Skeletal muscle cell (primary cell): Measurements from ENCODE around the gene CACNB4.
"Not testable (repeated sequence)": the region's sequence is repeated elsewhere in the genome, so short reads cannot be mapped to it uniquely, and the experiment has no call there.

Experiments
- DNase-seq: peaks from one replicate; pipeline ENCODE4 v3.0.0-alpha.2; 2010; ENCODE audit warnings: low read depth
- H3K4me3 ChIP-seq: 2 replicates; pipeline ENCODE4 v1.5.1; 2011; ENCODE audit warnings: low read depth, mild to moderate bottlenecking, control low read depth, low read length, moderate library complexity

Gene CACNB4

DNA sequence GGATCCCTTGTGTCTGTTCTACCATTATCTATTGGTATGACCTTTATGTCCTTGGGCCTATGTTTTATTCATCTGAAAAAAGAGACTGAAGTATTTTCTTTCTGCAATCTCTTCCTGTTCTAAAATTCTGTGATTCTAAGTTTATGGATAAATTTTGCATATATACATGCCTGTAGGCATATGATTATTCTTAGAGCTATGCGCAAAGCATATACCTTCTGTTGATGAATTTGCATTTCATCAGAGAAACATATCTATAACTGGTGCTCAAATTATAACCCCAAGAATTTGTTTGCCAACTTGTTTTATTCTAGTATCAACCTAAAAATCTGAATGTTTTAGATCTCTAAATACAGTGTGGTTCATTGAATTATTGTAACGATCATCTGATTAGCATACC is 6.7 kb downstream of the CACNB4 start:
- DNase-seq: no peak
- H3K4me3 ChIP-seq: no peak overlapping the region

DNA sequence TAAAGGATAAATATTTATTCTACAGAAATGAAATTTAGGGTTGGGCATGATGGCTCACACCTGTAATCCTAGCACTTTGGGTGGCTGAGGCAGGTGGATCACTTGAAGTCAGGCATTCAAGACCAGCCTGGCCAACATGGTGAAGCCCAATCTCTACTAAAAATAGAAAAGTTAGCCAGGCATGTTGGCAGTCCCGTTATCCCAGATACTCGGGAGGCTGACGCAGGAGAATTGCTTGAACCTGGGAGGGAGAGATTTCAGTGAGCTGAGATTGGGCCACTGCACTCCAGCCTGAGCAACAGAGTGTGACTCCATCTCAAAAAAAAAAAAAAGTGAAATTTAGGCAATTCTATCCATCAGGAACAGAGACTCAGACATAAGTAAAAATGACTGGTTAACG is 8.1 kb downstream of the CACNB4 start:
- H3K4me3 ChIP-seq, DNase-seq: not testable (repeated sequence)

DNA sequence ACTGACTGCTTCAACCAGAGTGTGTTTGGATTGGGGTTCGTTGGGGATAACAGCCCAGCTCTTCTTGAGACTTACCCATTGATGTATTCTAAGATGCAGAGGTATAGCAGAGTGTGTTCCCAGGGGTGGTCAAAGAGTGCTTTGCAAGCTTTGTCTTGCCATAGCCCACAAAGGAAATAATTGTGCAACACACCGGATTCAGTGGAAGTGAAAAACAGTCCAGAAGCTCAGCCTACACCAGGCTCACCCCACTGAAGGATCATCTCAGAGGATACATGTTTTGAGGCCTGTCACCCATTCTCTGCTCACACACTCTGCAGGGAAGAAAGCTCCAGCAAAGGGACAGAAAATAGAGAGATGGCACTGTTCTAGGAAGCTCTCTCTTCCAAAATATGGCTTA is 9.6 kb downstream of the CACNB4 start:
- DNase-seq: no peak
- no peak overlapping the region for H3K4me3 ChIP-seq

DNA sequence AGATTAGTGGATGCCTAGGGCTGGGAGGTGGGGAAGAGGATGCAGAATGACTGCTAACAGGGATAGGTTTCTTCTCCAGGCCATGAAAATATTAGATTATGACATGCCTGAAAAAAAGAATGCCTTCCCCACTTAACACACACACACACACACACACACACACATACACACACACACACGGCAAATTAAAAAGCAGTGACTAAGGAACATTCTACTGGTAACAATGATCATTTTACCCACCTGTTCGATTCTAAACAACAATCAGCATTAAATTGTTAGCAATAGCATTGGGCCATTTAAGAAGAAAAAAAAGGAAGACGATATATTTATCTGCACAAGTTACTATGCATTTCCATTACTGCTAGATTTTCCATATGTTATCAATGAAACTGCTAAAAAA is 10.8 kb downstream of the CACNB4 start:
- H3K4me3 ChIP-seq: no peak overlapping the region
- DNase-seq: no peak

DNA sequence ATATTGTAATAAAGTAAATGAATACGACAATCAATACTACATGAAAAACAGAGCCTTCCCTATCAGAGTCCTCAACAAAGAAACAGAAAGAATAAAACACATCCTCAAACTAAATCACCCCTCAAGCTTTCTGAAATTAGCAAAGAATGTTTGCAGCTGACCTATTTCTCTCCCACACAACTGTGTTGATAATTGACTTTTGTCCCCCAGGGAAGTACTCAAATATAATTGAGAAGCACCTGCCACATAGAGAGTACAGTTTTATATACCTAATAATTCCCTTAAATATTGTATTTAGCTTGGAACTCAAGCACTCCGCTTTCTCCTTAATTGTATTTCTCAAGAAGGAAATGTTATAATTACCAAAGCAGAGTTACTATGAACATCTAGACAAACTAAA is 12.6 kb downstream of the CACNB4 start:
- no peak overlapping the region for H3K4me3 ChIP-seq
- DNase-seq: no peak

DNA sequence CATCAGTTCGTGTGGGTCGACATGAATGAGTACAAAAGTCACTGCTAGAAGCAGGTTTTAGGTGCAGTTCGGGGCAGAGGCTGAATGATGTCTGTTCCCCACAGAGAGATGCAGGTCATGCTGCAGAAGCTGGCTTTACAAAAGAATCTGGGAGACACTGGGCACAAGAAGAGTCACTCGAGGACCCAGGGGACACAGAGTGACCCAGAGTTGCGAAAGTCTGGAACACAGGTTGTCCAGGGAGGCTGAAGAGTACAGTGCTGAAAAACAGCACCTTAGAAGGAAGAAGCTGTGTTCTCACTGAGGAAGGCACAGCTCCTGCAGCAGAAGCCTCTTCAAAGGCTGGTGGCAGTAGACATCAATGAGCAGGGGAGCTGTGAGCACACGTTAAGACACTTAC is 14.8 kb downstream of the CACNB4 start:
- H3K4me3 ChIP-seq: no peak overlapping the region
- no peak for DNase-seq

DNA sequence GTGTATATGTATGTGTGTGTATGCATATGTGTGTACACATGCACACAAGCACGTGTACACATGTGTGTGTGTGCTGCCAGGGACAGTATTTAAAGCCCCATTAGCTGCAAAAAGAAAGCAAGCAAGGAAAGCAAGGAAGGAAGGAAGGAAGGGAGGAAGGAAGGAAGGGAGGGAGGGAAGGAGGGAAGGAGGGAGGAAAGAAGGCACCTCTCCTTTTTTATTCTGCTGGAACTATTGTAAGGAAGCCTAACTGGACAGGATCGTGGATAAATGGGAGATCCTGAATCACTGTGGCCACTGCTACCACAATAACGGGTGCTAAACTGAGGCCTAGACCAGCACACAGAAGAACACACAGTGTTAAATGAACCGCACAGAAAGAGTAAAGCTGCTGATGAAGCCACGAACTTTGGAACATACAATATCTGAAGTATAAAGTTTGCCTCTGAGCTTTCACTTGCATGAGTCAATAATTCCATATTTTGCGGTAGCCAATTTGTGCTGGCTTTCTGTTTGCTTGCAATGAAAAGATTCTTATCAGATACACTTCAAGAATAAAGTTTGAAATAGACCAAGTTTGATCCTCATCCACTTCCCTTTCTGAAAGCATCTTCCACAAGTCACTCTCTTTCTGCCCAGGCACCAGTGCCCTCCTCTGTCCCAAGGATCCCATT is 15.5 kb downstream of the CACNB4 start:
- no peak overlapping the region for H3K4me3 ChIP-seq

DNA sequence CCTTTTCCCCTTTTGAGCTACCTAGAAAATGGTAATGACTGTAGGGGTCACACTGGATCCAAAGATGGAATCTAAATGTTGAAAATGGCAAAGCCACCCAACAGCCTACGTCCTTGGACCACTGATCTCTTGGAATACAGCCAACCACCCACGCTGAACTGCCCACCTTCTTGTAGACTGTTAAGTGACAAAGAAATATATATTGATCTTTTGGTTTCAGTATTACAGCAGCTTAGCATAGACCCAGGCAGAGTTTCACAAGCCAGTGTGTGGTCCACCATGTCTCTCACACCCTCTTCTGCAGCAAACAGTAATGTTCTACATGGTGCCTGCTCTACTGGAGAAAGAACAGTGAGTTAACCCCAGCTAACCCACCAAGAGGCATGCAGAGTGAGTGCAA is 20.2 kb downstream of the CACNB4 start:
- no peak overlapping the region for H3K4me3 ChIP-seq
- no peak for DNase-seq

More for the DNA sequence above, 15.5 kb downstream of the CACNB4 start:
- DNase-seq: no peak

DNA sequence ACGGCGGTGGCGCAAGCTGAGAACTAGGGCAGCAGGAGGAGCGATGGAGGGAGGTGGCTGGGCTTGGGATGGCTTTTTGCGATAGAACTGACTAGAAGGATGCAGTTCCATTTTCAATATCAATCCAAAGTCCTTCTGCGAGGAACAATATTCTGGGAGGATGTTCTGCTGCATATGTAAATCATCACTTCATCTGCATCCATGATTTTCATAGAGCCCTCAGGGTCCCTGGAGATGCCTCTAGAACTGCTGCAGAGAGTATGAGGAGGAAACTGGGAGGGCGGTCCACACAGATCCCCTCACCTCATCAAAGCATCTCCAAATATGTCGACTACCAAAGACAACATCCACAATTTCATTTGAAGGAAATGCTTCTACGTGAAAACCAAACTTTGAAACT is 20.8 kb downstream of the CACNB4 start:
- no peak for DNase-seq
- no peak overlapping the region for H3K4me3 ChIP-seq

DNA sequence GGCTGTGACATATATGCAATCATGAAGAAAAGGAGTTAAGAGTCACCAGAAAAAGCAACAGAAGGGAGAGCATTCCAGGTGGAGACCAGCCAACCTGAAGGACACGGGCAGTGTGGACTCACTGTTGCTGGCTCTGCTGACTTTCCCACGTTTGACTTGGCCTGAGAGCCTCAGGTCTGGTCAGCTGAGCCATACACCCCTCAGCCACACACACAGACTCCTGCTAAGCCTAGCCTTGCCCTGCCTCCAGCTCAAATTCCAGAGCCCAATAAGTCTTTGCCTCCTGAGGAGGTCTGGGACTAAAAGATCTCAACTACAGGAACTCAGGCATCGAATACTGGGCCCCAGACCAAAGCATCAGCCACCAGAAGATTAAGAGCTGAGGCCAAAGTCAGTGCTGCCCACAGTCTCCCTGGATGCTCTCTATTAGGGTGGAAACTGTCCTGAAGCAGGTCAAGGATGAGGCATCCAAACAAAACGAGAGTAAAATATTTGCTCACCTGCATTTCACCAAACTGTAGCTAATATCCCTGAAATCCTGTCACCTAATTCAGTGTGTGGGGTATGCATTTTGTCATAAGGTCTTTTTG is 23.3 kb downstream of the CACNB4 start:
- H3K4me3 ChIP-seq: no peak overlapping the region
- no peak for DNase-seq

DNA sequence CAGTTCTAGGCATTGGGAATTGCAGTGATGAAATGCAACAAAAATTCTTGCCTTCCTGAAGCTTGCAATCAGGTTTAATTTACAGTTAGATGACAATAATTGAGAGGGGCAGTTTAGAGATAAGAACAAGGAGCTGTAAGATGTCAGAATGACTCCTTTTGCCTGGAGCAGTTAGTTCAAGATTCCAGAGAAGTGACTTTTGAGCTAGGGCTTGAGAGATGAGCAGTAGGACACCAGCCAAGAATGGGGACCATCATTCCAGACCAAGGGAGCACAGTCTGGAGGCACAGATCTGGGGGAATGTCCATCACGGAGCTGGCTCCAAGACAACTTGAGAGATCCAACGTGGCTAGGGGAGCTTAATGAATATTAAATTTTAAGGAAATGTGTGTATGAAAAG is 26.8 kb downstream of the CACNB4 start:
- no peak for DNase-seq
- no peak overlapping the region for H3K4me3 ChIP-seq

DNA sequence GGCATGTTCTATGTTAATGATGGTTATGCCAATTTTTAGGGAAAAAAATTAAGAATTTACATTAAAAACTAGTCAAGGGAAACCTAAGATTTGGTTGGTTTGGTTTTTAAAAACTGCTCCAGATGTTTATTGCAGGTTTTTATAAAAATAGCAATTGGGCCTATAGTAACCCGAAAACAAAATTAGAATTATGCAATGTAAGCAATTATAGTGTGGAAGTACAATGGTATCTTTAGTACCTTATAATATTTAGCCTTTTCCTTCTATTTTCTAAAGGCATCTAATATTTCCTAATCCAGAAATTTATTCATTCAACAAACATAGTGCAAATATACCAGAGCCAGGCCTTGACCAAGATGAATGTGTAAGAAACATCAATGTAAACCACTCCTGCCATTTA is 27.3 kb downstream of the CACNB4 start:
- no peak for DNase-seq
- H3K4me3 ChIP-seq: no peak overlapping the region

DNA sequence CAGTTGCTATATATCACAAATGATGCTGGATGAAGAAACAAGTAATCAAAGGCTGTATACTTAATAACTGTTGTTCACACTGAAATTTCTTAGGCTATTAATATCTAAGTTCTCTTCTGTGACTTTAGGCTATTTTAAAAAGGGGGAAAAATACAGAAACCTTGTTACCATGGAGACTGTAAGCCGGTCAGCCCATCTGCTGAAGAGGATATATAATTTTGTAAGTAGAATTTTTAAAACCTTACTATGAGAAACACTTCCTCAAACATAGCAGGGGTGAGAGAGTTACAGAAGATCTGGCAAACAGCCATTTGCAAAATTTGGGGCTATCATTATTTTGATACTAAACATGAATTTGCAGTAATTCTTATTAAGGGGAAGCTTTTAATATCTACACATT is 27.8 kb downstream of the CACNB4 start:
- DNase-seq: no peak
- H3K4me3 ChIP-seq: no peak overlapping the region

DNA sequence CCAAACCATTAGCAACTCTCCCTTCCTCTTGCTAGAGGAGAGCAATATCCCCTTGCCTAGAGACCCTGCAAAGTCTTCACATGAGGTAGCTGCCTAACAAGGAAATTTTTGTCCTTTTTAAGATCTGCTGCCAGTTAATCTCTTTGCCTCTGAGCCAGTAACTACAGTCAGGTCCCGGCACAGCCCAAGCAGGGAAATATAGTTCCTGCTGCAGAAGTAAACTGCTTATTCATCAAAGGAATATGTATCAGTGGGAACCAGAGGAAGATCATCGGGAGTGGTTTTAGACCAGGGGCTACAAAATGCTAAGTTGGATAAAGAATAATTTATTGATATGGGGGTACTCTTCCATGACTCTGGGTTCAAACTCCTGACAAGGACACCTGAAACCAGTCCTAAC is 30.6 kb downstream of the CACNB4 start:
- no peak for DNase-seq
- no peak overlapping the region for H3K4me3 ChIP-seq

DNA sequence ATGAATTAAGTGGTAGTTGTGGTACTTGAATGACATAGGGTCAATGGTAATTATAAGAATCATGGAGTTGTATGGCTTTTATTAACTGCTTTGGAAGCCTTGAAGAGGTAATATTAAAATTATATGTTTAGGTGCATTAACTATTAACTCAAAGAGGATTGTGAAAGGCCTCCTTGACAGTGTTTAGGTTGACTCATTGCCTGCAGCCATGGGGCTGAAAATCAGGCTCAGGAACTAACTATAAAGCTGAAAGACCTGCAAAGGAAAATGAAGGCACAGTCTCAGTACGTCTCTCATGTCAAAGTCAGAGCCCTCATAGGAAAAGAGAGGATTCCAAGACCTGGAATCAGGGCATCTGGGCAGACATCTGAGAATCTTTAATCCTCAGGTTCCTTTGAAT is 31.0 kb downstream of the CACNB4 start:
- H3K4me3 ChIP-seq: no peak overlapping the region
- DNase-seq: no peak

DNA sequence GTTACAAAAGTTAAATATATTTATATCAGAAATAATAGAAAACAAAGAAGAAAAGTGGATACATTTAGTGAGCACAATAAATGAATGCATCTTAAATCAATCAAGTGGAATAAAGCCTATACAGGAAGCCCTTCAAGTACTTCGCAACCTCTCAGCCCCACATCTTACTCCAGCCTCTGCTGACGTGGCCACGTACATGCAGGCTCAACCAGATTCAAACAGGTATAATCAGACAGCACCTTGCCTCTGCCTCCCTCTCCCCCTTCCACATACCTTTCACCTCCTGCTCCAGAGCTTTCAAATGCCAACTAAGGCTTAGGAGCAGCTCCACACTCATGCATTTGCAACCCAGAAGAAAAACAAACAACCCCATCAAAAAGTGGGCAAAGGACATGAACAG is 32.9 kb downstream of the CACNB4 start:
- no peak for DNase-seq
- H3K4me3 ChIP-seq: no peak overlapping the region

DNA sequence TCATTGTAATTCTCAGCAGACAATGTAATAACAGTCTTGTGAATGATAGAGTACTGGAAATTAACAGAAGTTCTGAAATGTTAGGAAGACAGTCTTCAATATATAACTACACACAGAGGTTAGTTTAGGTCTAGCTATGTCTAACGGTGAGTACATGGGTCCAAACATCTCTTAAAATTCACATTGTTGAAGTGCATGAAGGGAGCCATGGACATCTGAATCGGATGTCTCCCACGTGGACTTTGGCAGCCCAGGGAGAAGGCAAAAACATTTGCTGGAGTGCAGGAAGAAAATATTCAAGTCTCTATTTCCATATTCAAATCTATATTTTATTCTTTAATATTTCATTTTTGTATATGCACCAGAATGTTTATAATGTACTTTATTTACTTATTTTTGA is 34.8 kb downstream of the CACNB4 start:
- H3K4me3 ChIP-seq: no peak overlapping the region
- no peak for DNase-seq

DNA sequence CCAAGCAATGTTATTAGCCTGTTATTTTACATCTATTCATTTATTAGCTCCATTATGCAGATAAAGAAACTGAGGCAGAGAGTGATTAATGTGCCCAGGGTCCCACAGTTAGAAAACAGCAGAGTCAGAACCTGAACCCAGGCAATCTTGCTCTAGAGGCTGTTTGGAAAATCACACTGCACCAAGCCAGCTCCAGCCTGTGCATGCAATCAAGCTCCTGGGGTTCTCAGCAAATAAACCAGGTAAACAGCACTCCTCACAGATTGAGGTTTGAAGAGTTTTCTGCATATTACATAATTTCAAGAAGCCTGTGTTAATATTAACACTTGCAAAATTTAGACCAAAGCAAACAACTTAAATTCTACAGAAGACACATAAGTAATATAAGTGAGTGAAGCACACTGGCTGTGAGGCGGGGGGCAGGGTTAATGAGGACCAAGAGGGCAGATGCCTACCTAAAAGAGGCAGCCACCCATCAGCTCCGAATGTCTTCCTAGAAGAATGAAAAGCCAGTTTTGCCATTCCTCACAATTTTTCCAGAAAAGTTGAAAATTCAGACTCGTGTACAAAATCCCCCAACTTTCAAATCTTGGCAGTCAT is 35.4 kb downstream of the CACNB4 start:
- no peak for DNase-seq

DNA sequence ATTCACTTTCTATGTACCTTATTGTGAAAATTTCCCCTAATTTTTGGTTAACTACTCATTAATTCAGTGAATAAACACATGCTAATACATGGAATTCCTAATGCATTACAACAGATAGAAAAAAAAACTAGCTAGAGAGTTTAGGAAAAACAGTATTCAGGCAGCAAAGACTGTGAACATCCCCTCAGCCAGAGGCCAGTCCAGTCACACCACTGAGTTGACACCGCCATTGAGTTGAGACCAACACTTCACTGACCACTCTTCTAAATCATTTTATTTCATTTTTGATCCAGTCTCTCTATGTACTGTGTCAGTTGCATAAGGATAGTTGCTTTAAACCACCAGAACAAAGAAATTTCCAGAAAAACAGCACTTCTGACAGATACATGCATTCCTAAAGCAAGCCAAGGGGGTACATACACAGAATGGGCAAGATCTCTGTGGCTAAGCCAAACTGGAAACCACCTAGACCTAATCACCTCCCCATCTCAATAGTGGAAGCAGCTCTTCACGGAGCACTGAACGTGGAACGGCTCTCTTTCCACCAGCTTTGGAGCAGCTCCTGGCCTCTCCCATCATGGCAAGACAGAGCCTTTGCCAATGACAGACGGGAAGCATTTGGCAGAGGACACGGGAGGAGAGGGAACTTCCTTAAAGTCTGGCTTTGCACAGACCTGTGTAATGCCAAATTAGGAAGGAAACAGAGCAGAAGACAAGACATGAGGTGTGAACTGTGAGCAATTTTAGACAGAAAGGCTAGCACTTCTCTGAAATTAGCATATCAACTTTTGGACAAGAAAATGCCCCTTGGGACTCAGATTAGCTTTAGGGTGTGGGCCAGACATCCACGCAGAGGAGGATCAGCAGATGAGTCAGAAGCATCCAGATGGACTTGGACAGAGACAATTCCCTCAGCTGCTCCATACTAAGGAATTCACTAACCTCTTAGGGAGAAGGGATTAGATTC is 36.4 kb downstream of the CACNB4 start:
- no peak overlapping the region for H3K4me3 ChIP-seq
- peak; percentile 73 for DNase-seq

More for the DNA sequence above, 35.4 kb downstream of the CACNB4 start:
- no peak overlapping the region for H3K4me3 ChIP-seq

DNA sequence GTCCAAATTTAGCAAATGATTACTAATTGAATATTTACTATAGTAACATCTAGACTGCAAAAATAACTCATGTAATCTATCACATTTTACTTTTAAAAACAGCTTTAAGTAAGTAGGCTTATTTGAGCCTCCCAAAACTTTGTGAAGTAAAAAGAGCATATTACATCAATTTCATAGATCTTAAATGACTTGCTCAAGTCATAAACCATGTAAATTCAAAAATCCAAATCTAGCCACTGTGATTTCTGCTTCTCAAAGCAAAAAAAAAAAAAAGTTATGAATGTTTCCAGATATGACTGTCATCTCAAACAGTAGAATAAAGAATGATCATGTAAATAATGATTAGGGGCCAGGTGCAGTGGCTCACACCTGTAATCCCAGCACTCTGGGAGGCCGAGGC is 37.5 kb downstream of the CACNB4 start:
- DNase-seq: no peak
- H3K4me3 ChIP-seq: no peak overlapping the region
